ENCODE measurements around the gene SLC15A4. TPM values are rescaled to one million over a fixed set of nuclear protein-coding genes. Genes with fewer than 3 reads are reported as not detected.

Gene SLC15A4
- total and polyA plus RNA-seq, 2 of the 4 experiments (the other 2 are of a cell fraction) = 15.4 to 21.9 TPM

DNA sequence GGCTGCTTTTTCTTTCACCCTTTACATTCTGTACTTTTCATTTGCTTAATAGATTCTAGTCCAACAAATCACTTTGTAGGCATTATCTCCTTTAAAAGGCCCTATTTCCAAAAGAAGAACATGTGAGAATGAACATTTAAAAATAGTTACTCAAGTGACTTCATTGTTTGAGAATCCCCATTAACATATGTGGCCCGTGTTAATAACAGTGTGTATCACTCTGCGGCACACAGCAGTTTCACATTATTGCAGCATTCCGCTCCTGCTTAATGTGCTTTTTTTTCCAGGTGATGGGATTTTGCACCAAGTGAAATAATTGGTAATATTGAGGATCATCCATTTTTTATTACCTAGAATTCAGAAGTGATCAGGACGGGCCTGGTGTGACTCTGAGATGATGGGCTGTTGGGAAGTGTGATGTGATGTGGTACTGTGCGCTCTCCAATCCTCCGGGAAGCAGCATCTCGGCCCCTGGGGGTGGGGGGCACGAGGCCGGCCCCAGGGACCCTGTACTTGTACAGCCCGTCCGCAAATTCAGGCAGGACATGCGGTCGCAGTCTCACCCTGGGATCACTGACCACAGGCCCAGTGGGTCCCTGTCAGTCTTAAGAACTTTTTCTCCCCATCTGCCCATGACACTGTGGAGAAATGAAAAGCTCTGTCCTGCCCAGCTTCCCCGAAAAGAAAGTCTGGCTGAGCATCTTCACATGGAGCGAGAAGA lies 32.9 kb downstream of the SLC15A4 start:
- ChIA-PET POLR2A (ENCODE audit: unreplicated experiment) (no interaction called here), CTCF (no interaction called here)
- Histone ChIP-seq H3K9ac (ENCODE audit: low read depth, low read length) (no peak overlapping the region), H2BK20ac (ENCODE audit: low read depth, low read length) (no peak overlapping the region), H3K14ac (replicated peaks; ENCODE audit: low read depth, low read length) (no peak overlapping the region), H3K9me1 (ENCODE audit: insufficient read depth, low read length) (no peaks in the 10 kb centered on the region; the same call in 1 of the 2 replicates), H4K91ac (ENCODE audit: insufficient read depth, low read depth, low read length) (no peak overlapping the region), H3K18ac (ENCODE audit: low read depth, low read length) (no peak overlapping the region), H3K9me3 (ENCODE audit: control insufficient read depth, insufficient read depth, low read length) (no peaks in the 10 kb centered on the region), H3K4me2 (ENCODE audit: low read depth, low read length) (no peak overlapping the region), H2BK120ac (ENCODE audit: low read depth, low read length) (no peak overlapping the region), H2AK9ac (replicated peaks; ENCODE audit: low read depth, low read length, poor library complexity) (no peak overlapping the region), H3K79me1 (ENCODE audit: low read depth in 1 of 2, low read length in 2 of 2) (peaks cover 7 to 11% of the 10 kb centered on the region in 2 experiments; a peak in 3 of 4 replicates), H3K4me1 (ENCODE audit: control insufficient read depth, insufficient read depth, low read length) (peaks cover 2% of the 10 kb centered on the region; the same call in 1 of the 2 replicates), H3K4ac (ENCODE audit: low read depth, low read length) (no peak overlapping the region), H4K8ac (ENCODE audit: low read depth in 2 of 2, low read length in 2 of 2) (no peak overlapping the region), H2BK5ac (ENCODE audit: low read depth, low read length, poor library complexity, severe bottlenecking) (no peak overlapping the region), H4K5ac (ENCODE audit: low read depth, low read length) (no peak overlapping the region), H2AK5ac (ENCODE audit: low read depth, low read length) (no peak overlapping the region), H2AFZ (replicated peaks; ENCODE audit: low read length, poor library complexity) (no peak overlapping the region), H2BK15ac (ENCODE audit: low read depth, low read length) (no peak overlapping the region), H3K27ac (ENCODE audit: insufficient read depth, low read length) (no peak overlapping the region), H3K4me3 (ENCODE audit: insufficient read depth, low read depth, low read length) (no peak overlapping the region), H3K36me3 (ENCODE audit: control insufficient read depth, insufficient read depth, low read length) (peaks cover 31% of the 10 kb centered on the region), H3K23ac (ENCODE audit: low read depth, low read length) (no peak overlapping the region), H4K20me1 (ENCODE audit: insufficient read depth, low read length) (no peaks in the 10 kb centered on the region), H3K27me3 (ENCODE audit: control insufficient read depth, insufficient read depth, low read length) (no peaks in the 10 kb centered on the region), H3K56ac (ENCODE audit: extremely low read depth, insufficient read depth, low read length) (no peak overlapping the region)
- in situ Hi-C loops (cut with MboI; ENCODE audit: low sequenced_read_pairs) = loop anchor here (25.0 kb wide), 1 partner anchor 1946 kb away; no protein-coding TSS in a partner anchor
- TF ChIP-seq MAFK (IDR thresholded peaks at IDR 0.05; ENCODE audit: low read depth, low read length) (no peak), FOS (IDR thresholded peaks at IDR 0.05; ENCODE audit: low read depth, low read length) (no peak), SMC3 (IDR thresholded peaks at IDR 0.05; ENCODE audit: low read depth, low read length) (no peak), POLR2A (IDR thresholded peaks at IDR 0.05; ENCODE audit: low read depth, low read length) (no peak), RCOR1 (IDR thresholded peaks at IDR 0.05; ENCODE audit: insufficient replicate concordance, low read length) (no peak), BHLHE40 (IDR thresholded peaks at IDR 0.05; ENCODE audit: low read depth, low read length) (no peak)
- TF ChIP-seq, protein P1, sequence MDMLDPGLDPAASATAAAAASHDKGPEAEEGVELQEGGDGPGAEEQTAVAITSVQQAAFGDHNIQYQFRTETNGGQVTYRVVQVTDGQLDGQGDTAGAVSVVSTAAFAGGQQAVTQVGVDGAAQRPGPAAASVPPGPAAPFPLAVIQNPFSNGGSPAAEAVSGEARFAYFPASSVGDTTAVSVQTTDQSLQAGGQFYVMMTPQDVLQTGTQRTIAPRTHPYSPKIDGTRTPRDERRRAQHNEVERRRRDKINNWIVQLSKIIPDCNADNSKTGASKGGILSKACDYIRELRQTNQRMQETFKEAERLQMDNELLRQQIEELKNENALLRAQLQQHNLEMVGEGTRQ (IDR thresholded peaks at IDR 0.05; ENCODE audit: low read depth, low read length) = no peak
- dilution Hi-C loops (cut with HindIII; ENCODE audit: low sequenced_read_pairs, unreplicated experiment) = no loop called here
- intact Hi-C loops (cut with micrococcal nuclease) = no loop called here
- BruUV-seq (replicated peaks) = no TSS peak
- no peak for ATAC-seq (ENCODE audit: low read depth)
- WGBS, 2 experiments (ENCODE audit: extremely low coverage in 2 of 2, insufficient read length in 1 of 2) = 100% methylated on average over 4 of the region's 15 CpGs; no CpG with 5 or more reads in 1 of the 2 experiments
- no peak for DNase-seq

Measured in IMR-90 (cell line).